IPS DF 19.7 (cell line): ENCODE results near the gene PTPN4.

Source experiments
- DNase-seq: peaks from one replicate; pipeline ENCODE4 v3.0.0-alpha.2; 2013; ENCODE audit warnings: low read depth, low spot score

The PTPN4 gene

DNA sequence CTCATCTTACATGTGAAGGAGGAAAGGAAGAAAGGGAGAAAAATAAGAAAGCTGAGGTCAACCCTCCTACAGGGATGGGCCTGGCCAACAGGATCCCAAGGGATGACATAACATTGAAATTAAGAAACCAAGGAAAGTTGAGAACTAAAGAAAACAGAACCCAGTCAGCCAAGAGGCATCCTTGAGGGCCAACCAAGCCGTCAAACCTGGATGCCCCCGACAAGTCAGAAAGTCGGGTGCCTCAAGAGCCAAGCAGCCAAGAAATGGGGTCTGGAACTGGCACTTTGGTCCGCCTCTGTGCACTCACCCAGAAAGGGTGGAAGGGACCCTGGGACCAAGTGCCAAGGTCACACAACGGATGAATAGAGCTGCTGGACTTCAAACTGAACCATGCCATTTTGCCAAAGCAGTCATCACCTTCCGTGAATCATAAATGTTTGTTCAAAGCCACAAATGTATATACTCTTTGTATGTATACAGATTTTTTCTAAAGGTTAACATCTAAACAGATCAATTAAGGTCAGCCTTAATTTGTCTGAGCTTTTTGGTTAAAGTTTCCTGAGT lies 27.0 kb upstream of the PTPN4 start:
- DNase-seq = no peak

DNA sequence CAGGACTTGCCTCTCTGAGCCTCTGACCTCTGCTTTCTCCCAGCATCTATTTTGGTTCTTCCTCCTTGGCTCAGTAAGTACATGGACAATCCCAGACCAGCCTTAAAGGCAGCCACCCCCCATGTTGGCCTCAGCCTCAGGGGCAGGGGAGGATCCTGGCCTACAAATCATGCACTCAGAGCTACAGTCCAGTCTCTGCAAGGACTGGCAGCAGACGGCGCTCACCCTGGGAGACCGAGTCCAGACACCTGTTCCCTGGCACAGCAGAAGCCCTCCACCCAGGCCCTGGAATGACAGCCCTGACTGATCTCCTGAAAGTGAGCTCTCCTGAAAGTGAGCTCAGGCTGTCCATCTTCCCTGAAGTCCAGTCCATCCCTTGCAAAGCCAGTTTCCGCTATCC lies 25.7 kb upstream of the PTPN4 start:
- no peak for DNase-seq

DNA sequence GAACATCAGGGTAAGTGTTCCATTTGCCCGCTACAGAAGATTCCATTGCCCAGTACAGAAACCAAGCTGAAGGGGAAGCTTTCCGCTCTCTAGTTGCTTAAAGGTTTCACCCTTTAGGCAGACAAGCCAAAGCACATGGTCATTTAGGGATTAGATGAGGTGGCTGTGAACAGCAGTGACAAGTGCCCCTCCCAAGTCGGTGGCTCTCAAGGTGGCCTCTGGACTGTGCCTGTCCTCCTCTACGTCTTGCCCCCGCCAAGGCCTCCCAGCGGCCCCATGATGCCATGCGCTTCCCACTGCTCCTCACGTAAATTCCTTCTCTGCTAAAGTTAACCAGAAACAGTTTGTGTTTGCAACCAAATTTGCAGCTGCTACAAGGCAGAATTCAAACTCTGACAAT lies 24.2 kb upstream of the PTPN4 start:
- no peak for DNase-seq

DNA sequence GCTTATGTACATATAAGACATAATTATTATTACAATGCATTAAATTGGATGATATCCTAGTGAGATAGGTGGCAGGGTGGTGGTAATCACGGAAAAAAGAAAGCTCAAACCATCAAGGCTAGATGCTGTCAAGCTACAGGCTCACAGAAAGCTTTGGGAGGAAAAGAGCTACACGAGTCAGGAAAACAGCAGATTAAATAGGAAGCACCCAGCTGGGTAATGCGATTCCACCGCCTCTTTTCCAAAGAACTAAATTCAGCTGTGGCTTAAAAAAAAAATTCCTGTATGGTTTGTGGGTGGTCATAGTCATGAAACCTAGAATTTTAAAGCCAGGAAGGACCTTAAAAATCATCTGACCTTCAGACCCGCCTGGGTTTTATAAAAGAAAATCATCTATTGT lies 23.7 kb upstream of the PTPN4 start:
- no peak for DNase-seq

DNA sequence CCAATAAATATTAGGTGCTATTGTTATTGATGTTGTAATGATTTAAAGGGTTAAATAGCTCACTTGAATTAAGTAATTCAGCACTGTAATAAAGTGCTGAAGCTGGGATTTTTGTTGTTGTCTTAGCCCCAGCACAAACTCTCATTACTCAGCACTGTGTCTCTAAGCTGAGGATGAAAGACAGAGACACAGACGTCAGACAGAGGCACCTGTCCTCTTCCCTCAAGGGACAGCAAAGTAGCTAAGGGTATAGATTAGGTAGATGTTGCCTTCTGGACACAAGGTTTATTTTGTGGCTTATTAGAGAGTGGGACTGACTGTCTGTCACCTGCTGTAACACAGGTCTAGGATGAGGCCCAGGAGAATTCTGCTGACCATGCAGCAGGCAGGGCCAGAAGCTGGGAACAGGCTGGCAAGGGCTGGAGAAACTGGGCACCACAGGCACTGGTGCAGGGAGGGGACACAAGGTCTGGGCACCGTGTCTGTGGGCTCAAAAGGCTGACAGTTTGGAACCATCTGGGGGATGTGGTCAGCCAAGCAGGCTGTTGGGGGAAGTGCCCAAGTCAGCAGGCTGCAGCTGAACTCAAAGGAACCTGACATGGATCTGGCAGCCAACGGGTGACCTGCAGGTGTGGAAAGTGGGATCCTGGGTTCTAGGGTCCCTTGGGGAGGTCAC lies 20.0 kb upstream of the PTPN4 start:
- DNase-seq = no peak

DNA sequence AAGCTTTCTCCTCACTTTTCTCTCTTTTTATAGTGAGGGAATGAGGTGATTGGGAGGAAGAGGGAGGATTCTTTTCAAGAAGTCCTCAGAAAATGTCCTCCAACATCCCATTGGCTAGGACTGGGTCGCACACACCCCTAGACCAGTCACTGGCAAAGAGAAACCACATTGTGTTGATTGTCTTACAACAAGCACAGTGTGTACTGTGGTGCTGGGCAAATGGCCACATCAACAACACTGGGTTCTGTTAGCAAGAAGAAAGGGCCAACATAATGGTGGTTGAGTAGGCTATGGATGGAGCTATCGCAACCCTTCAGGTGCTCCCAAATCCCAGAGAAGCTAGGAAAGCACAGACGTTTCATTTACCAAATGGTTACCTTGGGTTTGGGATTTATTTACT lies 18.7 kb upstream of the PTPN4 start:
- DNase-seq = no peak

DNA sequence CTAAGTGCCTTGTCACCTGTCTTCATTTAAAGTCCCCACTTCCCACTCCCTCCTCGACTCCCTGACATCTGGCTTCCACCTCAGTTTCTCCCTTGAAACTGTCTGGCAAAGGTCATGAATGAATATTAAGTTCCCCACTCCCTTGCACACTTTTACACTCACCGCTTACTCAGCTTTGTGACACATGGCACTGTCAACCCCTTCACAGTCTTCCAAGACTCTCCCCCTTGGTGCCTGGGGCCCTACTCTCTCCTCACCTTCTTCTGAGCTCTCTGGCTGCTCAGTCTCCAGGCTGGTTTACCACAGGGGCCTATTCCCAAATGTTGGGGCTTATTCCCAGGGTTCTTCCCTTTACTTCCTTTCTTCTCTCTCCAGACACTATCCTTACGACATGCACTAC lies 17.9 kb upstream of the PTPN4 start:
- no peak for DNase-seq

DNA sequence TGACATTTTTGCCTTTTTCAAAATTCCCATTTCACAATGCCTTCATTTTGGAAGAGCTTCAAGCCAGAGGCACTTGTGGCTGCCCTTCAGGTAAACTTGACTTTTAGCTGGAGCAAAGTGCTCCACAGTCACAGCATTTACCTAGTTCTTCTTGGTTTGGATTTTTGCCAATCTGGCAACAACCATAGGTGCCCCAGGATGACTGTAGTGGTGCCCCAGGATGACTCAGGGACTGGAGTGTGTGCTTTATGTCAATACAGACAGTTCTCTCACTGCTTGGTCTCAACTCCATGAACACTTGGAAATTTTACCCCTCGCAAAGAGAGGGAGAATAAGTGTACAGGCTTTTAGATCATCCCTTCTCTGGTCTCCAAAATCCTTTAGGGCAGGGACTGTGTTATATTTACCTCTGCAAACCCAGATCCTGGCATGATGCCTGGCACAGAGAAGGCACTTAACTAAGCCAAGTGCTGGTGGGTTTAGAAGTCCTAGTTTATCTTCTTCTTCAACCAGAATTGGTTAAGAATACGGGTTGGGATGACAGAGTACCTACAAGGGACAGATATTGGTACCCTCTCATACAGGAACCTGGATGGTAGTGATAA lies 15.3 kb upstream of the PTPN4 start:
- no peak for DNase-seq

DNA sequence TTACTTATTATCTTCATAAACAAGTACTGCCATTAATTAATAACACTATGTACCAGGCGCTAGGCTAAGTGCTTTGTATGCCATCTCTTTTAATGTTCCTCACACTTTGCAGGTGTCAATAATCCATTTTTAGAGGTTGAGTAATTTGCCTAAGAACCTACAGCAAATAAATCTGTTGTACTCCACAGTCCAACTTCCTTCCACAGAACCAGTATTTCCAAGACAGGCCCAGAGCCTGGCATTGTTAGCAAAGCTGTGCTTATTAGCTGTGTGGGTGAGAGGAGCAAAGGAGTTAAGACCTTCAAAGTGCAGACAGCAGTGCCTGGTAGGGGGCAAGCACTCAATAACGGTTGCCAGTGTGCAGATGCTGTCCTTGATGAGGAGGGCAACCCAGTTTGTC lies 14.2 kb upstream of the PTPN4 start:
- DNase-seq = no peak

DNA sequence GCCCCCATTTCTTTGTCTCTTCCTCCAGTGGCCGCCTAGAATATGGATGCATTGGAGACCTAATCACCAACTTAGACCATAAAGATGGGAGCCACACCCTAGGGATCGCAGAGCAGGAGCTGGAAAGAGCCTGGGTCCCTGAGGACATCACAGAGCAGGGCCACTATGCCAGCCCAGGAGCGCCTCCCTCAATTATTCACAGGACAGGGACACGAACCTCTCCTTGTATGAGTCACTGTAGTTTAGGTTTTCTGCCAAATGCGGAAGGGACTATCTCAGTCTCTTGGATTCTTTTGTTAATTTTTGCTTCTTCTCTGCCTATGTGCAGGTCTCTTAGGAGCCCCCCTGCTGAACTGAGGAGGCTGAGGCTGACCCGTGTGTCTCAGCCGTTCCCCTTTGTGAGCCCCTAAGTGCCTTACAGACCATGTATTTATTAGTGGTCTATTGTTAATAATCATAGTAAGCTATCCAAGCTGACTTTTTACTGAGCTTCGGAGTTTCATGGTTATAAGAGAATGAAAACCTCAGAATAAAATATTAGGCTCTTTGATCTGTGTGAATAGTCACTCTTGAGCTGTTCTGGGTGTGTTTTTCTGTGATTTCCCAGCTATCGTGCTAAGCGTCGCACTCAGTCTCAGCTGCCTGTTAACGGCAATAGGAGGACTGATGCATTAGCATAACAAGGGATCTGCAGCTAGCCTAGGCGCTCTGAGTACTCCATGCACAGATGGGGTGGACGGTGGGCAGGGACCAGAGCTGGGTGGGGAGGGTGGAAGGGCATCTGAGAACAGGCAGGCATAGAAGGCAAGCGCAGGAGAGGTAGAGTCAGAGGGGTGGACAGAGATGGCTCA lies 12.7 kb upstream of the PTPN4 start:
- DNase-seq = no peak

DNA sequence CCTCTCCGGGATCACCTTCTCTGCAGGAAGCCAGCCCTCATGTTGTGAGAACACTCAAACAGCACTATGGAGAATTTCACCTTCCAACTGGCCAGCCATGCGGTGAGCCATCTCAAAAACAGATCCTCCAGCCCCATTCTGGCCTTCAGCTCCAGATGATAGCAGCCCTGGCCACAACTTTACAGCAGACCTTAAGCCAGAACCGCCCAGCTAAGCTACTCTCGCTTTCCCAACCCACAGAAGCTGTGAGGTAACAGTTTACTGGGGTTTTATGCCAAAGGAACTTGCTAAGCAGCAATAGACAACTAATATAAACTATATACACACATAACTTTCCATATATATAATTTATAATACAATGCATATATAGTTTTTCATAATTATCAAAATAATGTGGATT lies 11.6 kb upstream of the PTPN4 start:
- DNase-seq = no peak

DNA sequence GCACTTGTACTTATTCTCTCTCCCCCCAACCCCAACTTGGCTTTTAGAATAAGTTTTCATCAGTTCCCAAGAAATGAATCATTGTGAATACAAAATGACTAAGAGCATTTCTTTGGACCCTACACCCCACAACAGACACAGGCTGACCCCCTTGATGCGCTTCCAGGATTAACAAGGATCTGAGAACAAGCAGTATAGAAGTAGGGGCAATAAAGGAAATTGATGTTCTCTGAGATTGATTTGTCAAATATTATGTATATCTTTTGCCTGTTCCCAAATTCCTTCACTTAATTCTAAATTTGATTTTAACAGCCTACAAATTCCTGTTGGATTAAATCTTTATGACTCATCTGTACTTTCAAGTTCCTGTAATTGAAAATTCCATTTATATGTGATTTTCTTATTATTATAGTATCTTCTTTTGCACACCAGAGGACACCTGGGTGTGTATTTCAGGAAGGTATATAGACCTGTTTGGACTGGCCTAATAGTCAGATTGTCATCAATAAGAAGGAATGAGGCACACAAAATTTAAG lies 10.2 kb upstream of the PTPN4 start:
- DNase-seq = no peak

DNA sequence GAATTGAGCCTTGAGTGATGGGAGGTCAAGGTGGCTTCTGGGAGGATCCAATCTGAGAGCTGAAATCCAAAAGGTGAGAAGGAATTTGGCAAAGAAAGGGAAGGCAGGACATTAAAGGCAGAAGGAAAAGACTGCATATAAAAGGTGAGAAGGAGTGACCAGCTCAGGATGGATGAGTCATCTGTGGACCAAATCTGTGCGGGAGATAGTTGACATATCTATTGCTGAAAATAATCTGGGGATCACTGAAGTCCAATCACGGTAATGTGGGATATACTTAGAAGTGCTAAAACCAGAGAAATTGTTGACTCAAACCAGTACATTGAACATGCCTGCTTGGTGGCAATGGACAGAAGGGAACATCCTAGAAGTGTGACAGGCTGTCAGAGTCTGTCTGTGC lies 8.0 kb upstream of the PTPN4 start:
- DNase-seq = no peak

DNA sequence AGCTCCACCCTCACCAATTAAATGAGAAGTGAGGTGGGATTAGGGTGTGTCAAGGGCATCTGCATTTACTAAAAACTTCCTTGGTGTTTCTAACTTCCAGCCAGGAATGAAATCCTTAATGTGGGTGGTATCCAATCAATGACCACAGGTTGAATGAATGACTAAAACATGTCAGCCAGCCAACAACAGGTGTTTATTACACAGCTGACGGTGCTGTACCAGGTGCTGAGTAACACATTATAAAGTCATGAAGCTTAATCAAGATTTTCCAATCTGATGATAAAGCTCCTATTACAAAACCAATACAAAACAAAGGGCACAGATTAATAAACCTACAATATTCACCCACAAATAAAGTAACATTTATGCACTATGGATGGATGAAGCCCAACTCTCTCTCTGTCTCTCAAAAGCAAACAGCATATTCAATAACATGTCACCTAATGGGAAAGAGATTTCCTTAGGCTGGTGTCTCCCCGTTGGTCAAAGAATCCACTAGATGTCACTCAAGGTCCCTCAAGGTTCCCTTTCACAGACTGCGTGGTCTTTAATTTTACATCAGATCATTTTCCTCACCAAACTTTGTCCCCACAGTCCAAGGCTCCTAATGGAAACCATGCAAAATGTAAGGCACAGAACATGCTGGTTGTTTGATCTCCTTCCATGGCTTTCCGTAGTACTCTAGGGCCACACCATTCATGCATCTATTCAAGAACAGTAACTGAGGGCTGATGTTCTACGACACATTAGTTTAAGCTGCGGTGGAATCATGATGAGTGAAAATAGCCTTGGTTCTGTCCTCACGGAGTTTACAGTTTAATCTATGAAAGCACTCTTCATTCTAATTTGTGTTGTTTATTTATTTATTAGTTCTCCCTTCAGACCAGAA lies 6.4 kb upstream of the PTPN4 start:
- no peak for DNase-seq

DNA sequence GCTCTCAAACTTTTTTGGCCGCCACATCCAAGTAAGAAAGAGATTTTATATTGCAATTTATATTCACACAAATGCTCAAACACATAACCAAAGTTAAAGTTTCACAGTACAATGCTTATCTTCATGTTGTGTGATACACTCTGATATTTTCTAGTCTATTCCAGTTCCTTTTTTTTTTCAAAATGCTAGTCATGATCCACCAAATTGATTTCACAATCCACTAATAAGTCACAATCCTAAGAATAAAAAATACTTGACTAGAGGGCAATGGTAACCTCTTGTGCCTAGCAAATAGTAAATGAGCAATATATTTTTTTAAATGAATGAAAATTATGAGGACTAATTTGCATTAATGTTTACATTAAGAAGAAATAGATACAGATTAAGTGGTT lies 5.8 kb upstream of the PTPN4 start:
- DNase-seq = no peak

DNA sequence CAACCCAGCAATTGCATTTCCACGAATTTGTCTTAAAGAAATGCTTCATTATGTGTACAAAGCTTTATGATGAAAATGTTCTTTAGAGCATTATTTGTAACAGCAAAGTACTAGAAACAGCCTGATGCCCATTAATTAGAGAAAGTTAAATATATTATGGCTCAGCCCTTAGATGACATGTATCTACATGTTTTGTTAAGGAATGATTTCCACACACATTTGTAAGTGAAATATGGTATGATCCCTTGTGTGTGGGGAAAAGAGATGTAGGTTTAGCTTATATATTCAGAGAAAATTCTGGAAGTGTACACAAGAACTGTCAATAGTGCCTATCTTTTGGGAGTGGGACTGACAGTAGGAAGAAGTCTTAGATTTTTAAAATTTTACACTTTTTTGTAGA lies 3.8 kb upstream of the PTPN4 start:
- DNase-seq = no peak

DNA sequence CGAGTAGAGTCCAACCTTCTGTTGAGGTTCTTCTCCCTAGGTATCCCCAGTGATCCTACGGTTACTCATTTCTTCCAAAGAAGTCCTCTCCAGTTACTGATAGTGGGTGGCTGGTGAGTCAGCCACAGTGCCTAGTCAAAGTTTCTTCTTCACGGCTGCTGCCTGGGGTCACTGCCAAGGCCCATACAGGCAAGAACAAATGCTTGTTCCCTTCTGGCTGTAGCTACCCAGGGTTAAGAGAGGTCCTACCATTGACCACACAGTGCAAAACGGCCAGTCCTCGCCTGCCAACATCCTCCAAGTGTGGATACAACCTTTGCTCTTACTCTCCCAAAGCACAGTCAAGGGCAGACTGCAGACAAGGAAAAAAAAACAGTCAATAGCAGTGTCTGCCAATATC lies 2.9 kb upstream of the PTPN4 start:
- no peak for DNase-seq

DNA sequence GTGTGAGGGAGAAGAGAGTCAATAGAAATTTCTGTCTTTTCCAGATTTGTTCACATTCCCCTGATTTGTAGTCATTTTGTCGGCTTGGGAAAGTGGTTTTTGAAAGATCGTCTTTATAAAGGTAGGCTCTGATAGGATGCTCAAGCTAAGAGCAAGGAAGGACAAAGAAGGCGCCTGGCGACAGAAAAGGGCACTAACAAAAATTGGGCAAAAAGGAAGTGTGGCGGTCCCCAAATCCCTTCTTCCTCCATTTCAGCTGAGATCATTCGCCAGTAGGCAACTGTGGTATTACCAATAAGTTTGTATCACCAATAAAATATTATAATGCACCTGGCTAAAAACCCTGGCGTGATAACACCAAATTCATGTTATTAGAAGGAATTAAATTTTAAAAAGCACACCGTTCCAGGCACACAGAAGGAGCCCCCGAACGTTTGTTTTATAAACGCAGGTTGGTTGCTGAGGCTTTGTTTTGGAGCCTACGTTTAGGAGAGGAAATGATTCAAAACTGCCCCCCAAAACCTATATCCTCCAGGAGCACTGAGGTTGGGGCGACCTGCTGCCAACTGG lies 756 bp upstream of the PTPN4 start:
- no peak for DNase-seq

DNA sequence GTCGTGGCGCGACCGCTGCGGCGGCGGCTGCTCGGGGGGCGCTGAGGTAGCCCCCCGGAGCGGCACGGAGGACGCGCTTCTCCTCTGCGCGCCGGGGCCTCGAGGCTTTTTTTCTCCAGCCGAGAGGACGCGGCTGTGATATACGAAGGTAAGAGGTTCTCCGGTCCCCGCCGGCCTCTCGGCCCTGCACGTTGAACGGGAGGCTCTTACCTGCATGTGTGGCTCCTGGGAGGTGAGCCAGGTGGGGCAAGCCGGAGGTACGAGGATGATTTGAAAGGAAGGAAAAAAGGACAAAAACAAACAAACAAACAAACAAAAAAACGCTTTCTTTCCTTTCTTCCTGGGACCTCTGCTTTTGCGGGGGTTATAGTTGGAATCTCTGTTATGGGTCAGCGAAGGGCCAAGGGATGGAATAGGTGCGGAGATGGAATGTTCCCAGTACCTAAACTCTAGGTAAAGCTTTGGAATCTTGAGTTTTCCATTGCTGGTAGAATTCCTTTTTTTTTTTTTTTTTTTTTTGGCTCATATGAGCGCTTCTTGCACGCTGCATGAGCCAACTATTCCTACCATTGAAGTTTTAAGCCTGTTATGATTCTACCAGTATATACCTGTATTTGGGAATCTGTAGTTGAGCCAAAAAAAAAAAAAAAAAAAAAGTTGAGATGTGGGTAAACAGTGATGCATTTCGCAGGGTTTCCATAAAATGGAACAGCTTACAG lies 674 bp downstream of the PTPN4 start:
- no peak for DNase-seq

DNA sequence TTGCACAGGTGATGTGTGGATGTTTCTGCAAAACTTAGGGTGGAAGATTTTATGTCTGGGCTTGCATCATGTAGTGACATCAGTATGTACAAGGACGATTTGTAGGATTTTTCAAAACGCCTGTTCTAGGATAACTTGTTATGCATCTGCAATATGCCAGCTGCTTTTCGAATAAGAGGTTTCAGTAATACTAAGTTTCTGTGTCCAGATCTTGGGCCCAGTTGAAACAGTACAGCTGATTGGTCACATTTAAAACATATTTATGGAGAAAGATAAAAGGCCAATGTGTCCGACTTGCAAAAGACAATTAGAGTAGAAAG lies 1.2 kb downstream of the PTPN4 start:
- no peak for DNase-seq

DNA sequence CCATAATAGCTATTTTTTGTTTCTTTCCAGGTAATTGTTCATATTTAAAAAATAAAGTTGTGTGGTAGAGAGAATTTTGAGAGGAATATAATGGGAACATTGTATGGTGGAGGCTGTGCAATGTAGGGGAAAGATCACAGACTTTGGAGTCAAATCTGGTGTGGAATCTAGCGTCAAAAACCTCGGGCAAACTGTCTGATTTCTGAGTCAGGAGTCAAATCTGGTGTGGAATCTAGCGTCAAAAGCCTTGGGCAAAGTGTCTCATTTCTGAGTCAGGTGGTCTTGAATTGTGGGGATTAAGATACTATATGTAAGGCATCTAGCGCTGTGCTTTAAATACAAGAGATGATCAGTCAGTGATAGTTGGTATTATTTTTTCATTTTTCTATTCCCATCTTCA lies 5.1 kb downstream of the PTPN4 start:
- DNase-seq = no peak
